HepG2 (cell line): ENCODE measurements around the gene PDHX. TPM values are rescaled to one million over a fixed set of nuclear protein-coding genes. Genes with fewer than 3 reads are reported as not detected.

Experiments used
- ATAC-seq: fragments of 200-7000 bp; cut with Tn5 transposase; 3 replicates; pipeline ENCODE4 v1.9.1; 2020; ENCODE audit warnings: mild to moderate bottlenecking, moderate library complexity
- BruUV-seq: library from RNA; stranded (reverse); fragments of 400-500 nt; replicated peaks from 2 replicates; lab custom pipeline; 2021; lab: Mats Ljungman, UMichigan
- CTCF ChIA-PET: fragments of 300-600 bp; formaldehyde crosslinking; extraction: SDS; loops from one replicate; lab custom pipeline; 2021; ENCODE audit warnings: low total read pairs, inconsistent platforms, low intra/inter-chr PET ratio; lab: Yijun Ruan, JAX
- POLR2A ChIA-PET: fragments of 350-600 bp; sonication (Branson Sonifier 250); formaldehyde crosslinking; loops from one replicate; lab custom pipeline; 2020; ENCODE audit warnings: antibody characterized with exemption, inconsistent platforms; lab: Yijun Ruan, JAX
- DNase-seq: peaks from one replicate; pipeline ENCODE4 v3.0.0-alpha.2; 2015; ENCODE audit warnings: low spot score
- FAIRE-seq: peaks from 3 replicates; lab custom pipeline; 2011; peaks lifted over from hg19 to GRCh38; lab: Jason Lieb, UNC
- H2AFZ ChIP-seq: one replicate; pipeline ENCODE4 v1.6.1; 2011; ENCODE audit warnings: low read length, inconsistent platforms
- H3K27ac ChIP-seq: fragments of 300-600 bp; 3 replicates; pipeline ENCODE4 v1.8.0; 2011; ENCODE audit warnings: mixed run types, mild to moderate bottlenecking, mixed read lengths, low read length, inconsistent platforms; ENCODE audit not compliant: insufficient read depth; ENCODE audit errors: extremely low read length
- H3K27me3 ChIP-seq, 2 experiments: fragments of 200-600 bp in 1 of 2; 2 replicates in 1 of 2; 3 replicates in 1 of 2; pipeline versions ENCODE4 v1.6.0 to v1.8.0; 2011; ENCODE audit warnings: low read length in 2 of 2, mild to moderate bottlenecking in 2 of 2, moderate library complexity in 2 of 2, inconsistent platforms in 1 of 2; ENCODE audit not compliant: insufficient read depth in 2 of 2, control insufficient read depth in 1 of 2
- H3K36me3 ChIP-seq, 2 experiments: fragments of 200-600 bp in 1 of 2; replicated peaks in 1 of 2; 2 replicates in 1 of 2; 3 replicates in 1 of 2; pipeline versions ENCODE4 v1.5.1 to v1.8.0; 2011; ENCODE audit warnings: low read length in 2 of 2, inconsistent platforms in 1 of 2; ENCODE audit not compliant: insufficient read depth in 2 of 2, control insufficient read depth in 1 of 2
- H3K4me1 ChIP-seq: 2 replicates; pipeline ENCODE4 v1.5.1; 2012; ENCODE audit warnings: low read length, inconsistent platforms; ENCODE audit not compliant: insufficient read depth
- H3K4me2 ChIP-seq: 2 replicates; pipeline ENCODE4 v1.6.0; 2011; ENCODE audit warnings: low read depth, low read length, inconsistent platforms
- H3K4me3 ChIP-seq, 3 experiments: fragments of 200-600 bp in 1 of 3; sonication (generic), shearing (Covaris generic) in 1 of 3; replicated peaks in 1 of 3; 2 replicates each; pipeline ENCODE4 v1.5.1; 2011 to 2016; ENCODE audit warnings: low read length in 3 of 3, inconsistent platforms in 2 of 3, low read depth in 2 of 3, mild to moderate bottlenecking in 2 of 3, control low read depth in 1 of 3, mixed read lengths in 1 of 3; ENCODE audit not compliant: insufficient read depth in 1 of 3
- H3K79me2 ChIP-seq: one replicate; pipeline ENCODE4 v1.6.1; 2011; ENCODE audit warnings: low read length, inconsistent platforms; ENCODE audit not compliant: insufficient read depth
- H3K9ac ChIP-seq: 2 replicates; pipeline ENCODE4 v1.6.0; 2011; ENCODE audit warnings: mild to moderate bottlenecking, low read depth, low read length, inconsistent platforms; ENCODE audit not compliant: insufficient read depth
- H3K9me3 ChIP-seq: 2 replicates; pipeline ENCODE4 v1.5.1; 2012; ENCODE audit warnings: mild to moderate bottlenecking, low read length
- H4K20me1 ChIP-seq: 2 replicates; pipeline ENCODE4 v1.6.0; 2011; ENCODE audit warnings: inconsistent platforms, mild to moderate bottlenecking, low read length, moderate library complexity; ENCODE audit not compliant: insufficient read depth
- BRD4 ChIP-seq: sonication (generic); formaldehyde crosslinking; IDR thresholded peaks from 2 replicates; pipeline ENCODE4 v1.4.0; 2020; ENCODE audit warnings: missing genetic modification reagents
- DNMT3B ChIP-seq: conservative IDR thresholded peaks from 2 replicates; pipeline ENCODE4 v1.6.1; 2016; ENCODE audit warnings: missing biosample characterization, control low read depth
- FOXA3 ChIP-seq: IDR thresholded peaks from 2 replicates; pipeline ENCODE4 v1.6.1; 2016; ENCODE audit warnings: missing genetic modification reagents, missing compliant biosample characterization
- KLF6 ChIP-seq: IDR thresholded peaks from 2 replicates; pipeline ENCODE4 v1.8.0; 2016; ENCODE audit warnings: missing biosample characterization, missing genetic modification reagents
- NFKB2 ChIP-seq: sonication (generic); formaldehyde crosslinking; IDR thresholded peaks from 2 replicates; pipeline ENCODE4 v1.4.0; 2020; ENCODE audit warnings: missing genetic modification reagents, borderline replicate concordance
- SYNCRIP ChIP-seq: fragments of 200-400 bp; formaldehyde crosslinking; IDR thresholded peaks from 2 replicates; pipeline ENCODE4 v1.6.1; 2018; ENCODE audit warnings: mild to moderate bottlenecking, low read depth, low read length; ENCODE audit not compliant: insufficient read depth
- TAF15 ChIP-seq: fragments of 200-400 bp; formaldehyde crosslinking; IDR thresholded peaks from one replicate; pipeline ENCODE4 v1.6.1; 2018; ENCODE audit warnings: mild to moderate bottlenecking, low read depth, low read length; ENCODE audit not compliant: poor library complexity, severe bottlenecking
- TEAD3 ChIP-seq: optimal IDR thresholded peaks from 2 replicates; pipeline ENCODE3; 2016; ENCODE audit warnings: borderline replicate concordance
- ZNF570 ChIP-seq: sonication (generic); formaldehyde crosslinking; IDR thresholded peaks from 2 replicates; pipeline ENCODE4 v1.4.0; 2020; ENCODE audit warnings: mild to moderate bottlenecking, missing genetic modification reagents, borderline replicate concordance
- ZNF7 ChIP-seq: IDR thresholded peaks from 2 replicates; pipeline ENCODE4 v1.6.1; 2016; ENCODE audit warnings: missing biosample characterization, missing genetic modification reagents
- ZNF841 ChIP-seq: sonication (generic); formaldehyde crosslinking; IDR thresholded peaks from 2 replicates; pipeline ENCODE4 v1.8.1; 2023; ENCODE audit warnings: missing genetic modification reagents, borderline replicate concordance
- WGBS: methylation state at CpG from one replicate; pipeline ENCODE4 v1.1.6; 2017; ENCODE audit warnings: low lambda C conversion rate; 5-methylcytosine and 5-hydroxymethylcytosine counted together
- in situ Hi-C: cut with HindIII; loops from 2 replicates; pipeline ENCODE4 v1.10.0; 2017; ENCODE audit warnings: low pct_unique_long_range_greater_than_20kb; ENCODE audit not compliant: extremely low pct_ligation_motif_present
- intact Hi-C: fragments of 100-400 bp; cut with micrococcal nuclease; formaldehyde crosslinking; loops from one replicate; pipeline ENCODE4 v1.10.0; 2022; ENCODE audit not compliant: unreplicated experiment
- polyA plus RNA-seq, 8 experiments: library from polyadenylated mRNA; depleted of rRNA in 3 of 8; stranded (reverse) in 7 of 8; unstranded in 1 of 8; fragments of >200 nt; fragmentation: Illumina TruSeq in 4 of 8; extraction: Trizol in 4 of 8; gene quantifications; 2 replicates each; pipeline versions ENCODE4 v1.2.1 to v1.2.3, GENCODE V29; 2011 to 2016; ENCODE audit warnings: low read depth in 4 of 8, missing spikeins in 1 of 8, mixed read lengths in 1 of 8; ENCODE audit not compliant: insufficient read depth in 1 of 8
- total RNA-seq, 5 experiments: library from RNA; depleted of rRNA; stranded (reverse); fragments of >200 nt; fragmentation: Illumina TruSeq; extraction: Trizol; gene quantifications; 2 replicates each; pipeline ENCODE4 v1.2.3, GENCODE V29; 2016; ENCODE audit warnings: low read depth in 1 of 5
- TF ChIP-seq, protein P1 (sequence below): sonication (generic); formaldehyde crosslinking; IDR thresholded peaks from 2 replicates; pipeline ENCODE4 v1.5.1; 2020; ENCODE audit warnings: mild to moderate bottlenecking, missing genetic modification reagents, borderline replicate concordance
- TF ChIP-seq, protein P2 (sequence below): sonication (generic); formaldehyde crosslinking; IDR thresholded peaks from 2 replicates; pipeline ENCODE4 v1.8.0; 2022; ENCODE audit warnings: missing genetic modification reagents, mild to moderate bottlenecking, borderline replicate concordance
- TF ChIP-seq, protein P3 (sequence below): sonication (generic); formaldehyde crosslinking; conservative IDR thresholded peaks from 2 replicates; pipeline ENCODE4 v1.8.0; 2022; ENCODE audit warnings: low read depth, missing genetic modification reagents

The PDHX gene
- total and polyA plus RNA-seq, 2 of the 13 experiments (the other 11 are each of a cell fraction or from before 2014, with no cell fraction given), result 41.0 to 73.8 TPM

DNA sequence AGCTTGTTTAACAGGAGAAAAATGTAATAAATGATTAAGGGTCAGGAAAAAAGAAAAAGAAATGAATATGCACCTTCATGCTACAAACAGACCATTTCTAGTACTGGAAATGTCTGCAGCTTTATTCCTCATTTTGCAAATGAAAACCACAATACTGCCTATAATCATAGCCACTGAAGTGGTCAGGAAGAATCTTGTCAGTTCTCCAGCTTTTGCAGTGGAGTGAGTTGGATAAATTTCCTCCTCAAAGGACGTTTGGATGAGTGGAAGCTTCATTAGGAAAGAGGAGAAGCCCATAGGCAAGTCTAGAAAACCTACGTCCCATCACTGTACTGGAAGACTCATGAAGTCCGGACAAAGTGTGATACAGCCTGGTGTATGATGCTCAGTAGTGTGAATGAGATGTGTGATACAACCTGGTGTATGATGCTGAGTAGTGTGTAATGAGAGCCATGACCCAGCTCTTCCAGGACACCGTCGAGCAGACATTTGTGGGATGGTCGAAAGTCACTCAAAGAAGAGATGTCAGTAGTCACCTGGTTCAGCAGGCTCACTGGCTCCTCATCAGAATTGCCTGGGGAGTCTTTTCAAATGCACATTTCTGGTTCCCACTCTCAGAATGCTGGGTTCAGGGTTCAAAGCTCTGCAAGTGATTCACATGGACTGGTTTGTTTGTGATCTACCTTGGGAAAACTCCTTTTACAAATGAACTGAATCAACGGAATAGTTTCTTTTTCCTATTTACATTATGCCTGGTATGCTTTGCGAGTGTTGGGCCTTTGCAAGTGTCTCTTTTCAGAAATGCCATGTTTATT lies 101.3 kb downstream of the PDHX start:
- H3K4me3 ChIP-seq, result peak overlapping the region in 2 of 3 experiments; percentile 4 to 23; a peak in 2 of 6 replicates
- no peaks in the 10 kb centered on the region for H4K20me1 ChIP-seq
- H3K4me2 ChIP-seq, result peak overlapping the region; percentile 38
- ChIA-PET POLR2A (interaction anchor here (0.7 to 1.4 kb wide), 2 partner anchors 28 to 102 kb away, joined by 3 read pairs; no protein-coding TSS in a partner anchor), CTCF (no interaction called here)
- no peaks in the 10 kb centered on the region for H3K36me3 ChIP-seq
- no peaks in the 10 kb centered on the region for H3K9me3 ChIP-seq
- H3K79me2 ChIP-seq, result no peaks in the 10 kb centered on the region
- no TSS peak for BruUV-seq
- no peak overlapping the region for H3K9ac ChIP-seq
- no peaks in the 10 kb centered on the region for H3K27me3 ChIP-seq
- no peak for FAIRE-seq
- no peak overlapping the region for H3K27ac ChIP-seq
- DNase-seq, result peak; percentile 20
- intact Hi-C loops (no loop called here), in situ Hi-C loops (no loop called here)
- 28% methylated on average over 8 of the region's 8 CpGs for WGBS
- peaks cover 10% of the 10 kb centered on the region for H3K4me1 ChIP-seq
- ATAC-seq, result peak; percentile 82
- H2AFZ ChIP-seq, result peak overlapping the region; percentile 13
- TF ChIP-seq ZNF7 (no peak), TEAD3 (peak; percentile 57), TAF15 (no peak), NFKB2 (no peak), BRD4 (no peak), KLF6 (CRISPR knock-in tag) (no peak), DNMT3B (CRISPR knock-in tag) (no peak), ZNF570 (CRISPR knock-in tag) (no peak), ZNF841 (CRISPR knock-in tag) (no peak), SYNCRIP (no peak), FOXA3 (peak; percentile 29; the same call in 1 of the 2 replicates)
- TF ChIP-seq, protein P1, sequence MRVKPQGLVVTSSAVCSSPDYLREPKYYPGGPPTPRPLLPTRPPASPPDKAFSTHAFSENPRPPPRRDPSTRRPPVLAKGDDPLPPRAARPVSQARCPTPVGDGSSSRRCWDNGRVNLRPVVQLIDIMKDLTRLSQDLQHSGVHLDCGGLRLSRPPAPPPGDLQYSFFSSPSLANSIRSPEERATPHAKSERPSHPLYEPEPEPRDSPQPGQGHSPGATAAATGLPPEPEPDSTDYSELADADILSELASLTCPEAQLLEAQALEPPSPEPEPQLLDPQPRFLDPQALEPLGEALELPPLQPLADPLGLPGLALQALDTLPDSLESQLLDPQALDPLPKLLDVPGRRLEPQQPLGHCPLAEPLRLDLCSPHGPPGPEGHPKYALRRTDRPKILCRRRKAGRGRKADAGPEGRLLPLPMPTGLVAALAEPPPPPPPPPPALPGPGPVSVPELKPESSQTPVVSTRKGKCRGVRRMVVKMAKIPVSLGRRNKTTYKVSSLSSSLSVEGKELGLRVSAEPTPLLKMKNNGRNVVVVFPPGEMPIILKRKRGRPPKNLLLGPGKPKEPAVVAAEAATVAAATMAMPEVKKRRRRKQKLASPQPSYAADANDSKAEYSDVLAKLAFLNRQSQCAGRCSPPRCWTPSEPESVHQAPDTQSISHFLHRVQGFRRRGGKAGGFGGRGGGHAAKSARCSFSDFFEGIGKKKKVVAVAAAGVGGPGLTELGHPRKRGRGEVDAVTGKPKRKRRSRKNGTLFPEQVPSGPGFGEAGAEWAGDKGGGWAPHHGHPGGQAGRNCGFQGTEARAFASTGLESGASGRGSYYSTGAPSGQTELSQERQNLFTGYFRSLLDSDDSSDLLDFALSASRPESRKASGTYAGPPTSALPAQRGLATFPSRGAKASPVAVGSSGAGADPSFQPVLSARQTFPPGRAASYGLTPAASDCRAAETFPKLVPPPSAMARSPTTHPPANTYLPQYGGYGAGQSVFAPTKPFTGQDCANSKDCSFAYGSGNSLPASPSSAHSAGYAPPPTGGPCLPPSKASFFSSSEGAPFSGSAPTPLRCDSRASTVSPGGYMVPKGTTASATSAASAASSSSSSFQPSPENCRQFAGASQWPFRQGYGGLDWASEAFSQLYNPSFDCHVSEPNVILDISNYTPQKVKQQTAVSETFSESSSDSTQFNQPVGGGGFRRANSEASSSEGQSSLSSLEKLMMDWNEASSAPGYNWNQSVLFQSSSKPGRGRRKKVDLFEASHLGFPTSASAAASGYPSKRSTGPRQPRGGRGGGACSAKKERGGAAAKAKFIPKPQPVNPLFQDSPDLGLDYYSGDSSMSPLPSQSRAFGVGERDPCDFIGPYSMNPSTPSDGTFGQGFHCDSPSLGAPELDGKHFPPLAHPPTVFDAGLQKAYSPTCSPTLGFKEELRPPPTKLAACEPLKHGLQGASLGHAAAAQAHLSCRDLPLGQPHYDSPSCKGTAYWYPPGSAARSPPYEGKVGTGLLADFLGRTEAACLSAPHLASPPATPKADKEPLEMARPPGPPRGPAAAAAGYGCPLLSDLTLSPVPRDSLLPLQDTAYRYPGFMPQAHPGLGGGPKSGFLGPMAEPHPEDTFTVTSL, result peak; percentile 34; the same call in 1 of the 2 replicates
- TF ChIP-seq, protein P2, sequence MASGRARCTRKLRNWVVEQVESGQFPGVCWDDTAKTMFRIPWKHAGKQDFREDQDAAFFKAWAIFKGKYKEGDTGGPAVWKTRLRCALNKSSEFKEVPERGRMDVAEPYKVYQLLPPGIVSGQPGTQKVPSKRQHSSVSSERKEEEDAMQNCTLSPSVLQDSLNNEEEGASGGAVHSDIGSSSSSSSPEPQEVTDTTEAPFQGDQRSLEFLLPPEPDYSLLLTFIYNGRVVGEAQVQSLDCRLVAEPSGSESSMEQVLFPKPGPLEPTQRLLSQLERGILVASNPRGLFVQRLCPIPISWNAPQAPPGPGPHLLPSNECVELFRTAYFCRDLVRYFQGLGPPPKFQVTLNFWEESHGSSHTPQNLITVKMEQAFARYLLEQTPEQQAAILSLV (CRISPR knock-in tag), result no peak
- TF ChIP-seq, protein P3, sequence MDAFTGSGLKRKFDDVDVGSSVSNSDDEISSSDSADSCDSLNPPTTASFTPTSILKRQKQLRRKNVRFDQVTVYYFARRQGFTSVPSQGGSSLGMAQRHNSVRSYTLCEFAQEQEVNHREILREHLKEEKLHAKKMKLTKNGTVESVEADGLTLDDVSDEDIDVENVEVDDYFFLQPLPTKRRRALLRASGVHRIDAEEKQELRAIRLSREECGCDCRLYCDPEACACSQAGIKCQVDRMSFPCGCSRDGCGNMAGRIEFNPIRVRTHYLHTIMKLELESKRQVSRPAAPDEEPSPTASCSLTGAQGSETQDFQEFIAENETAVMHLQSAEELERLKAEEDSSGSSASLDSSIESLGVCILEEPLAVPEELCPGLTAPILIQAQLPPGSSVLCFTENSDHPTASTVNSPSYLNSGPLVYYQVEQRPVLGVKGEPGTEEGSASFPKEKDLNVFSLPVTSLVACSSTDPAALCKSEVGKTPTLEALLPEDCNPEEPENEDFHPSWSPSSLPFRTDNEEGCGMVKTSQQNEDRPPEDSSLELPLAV (CRISPR knock-in tag), result no peak
